Naive thymus-derived CD4-positive, alpha-beta T cell (primary cell): ENCODE measurements around the gene CCDC92B. TPM values are rescaled to one million over a fixed set of nuclear protein-coding genes. Genes with fewer than 3 reads are reported as not detected.
"Not testable (repeated sequence)": the region's sequence is repeated elsewhere in the genome, so short reads cannot be mapped to it uniquely, and the experiment has no call there.

Source experiments
- ATAC-seq: fragments of 150-1000 bp; cut with Tn5 transposase; 2 replicates; pipeline ENCODE4 v1.10.0; 2021; ENCODE audit warnings: mild to moderate bottlenecking, moderate library complexity
- CTCF ChIA-PET: fragments of 350-600 bp; sonication (Branson Sonifier 250); formaldehyde crosslinking; loops from one replicate; lab custom pipeline; 2021; ENCODE audit warnings: antibody characterized with exemption; lab: Charles Lee
- POLR2A ChIA-PET: fragments of 350-600 bp; sonication (Branson Sonifier 250); formaldehyde crosslinking; loops from one replicate; lab custom pipeline; 2021; ENCODE audit warnings: antibody characterized with exemption, inconsistent platforms; lab: Charles Lee
- DNase-seq, 9 donors: peaks; one replicate each; pipeline versions ENCODE4 v3.0.0 to v3.0.0-alpha.2; 2020 to 2022; ENCODE audit warnings: mixed read lengths in 1 of 9
- H3K27ac ChIP-seq: one replicate; pipeline ENCODE4 v1.7.0; 2013; ENCODE audit warnings: mild to moderate bottlenecking, low read depth, low read length, moderate library complexity
- H3K27me3 ChIP-seq, 2 donors: one replicate each; pipeline ENCODE4 v1.7.0; 2013; ENCODE audit warnings: low read length in 2 of 2, mild to moderate bottlenecking in 2 of 2, moderate library complexity in 2 of 2; ENCODE audit not compliant: control insufficient read depth in 2 of 2, insufficient read depth in 2 of 2
- H3K36me3 ChIP-seq, 3 experiments: 1 replicate in 2 of 3; 2 replicates in 1 of 3; pipeline ENCODE4 v1.7.0; 2013; ENCODE audit warnings: low read length in 3 of 3, mild to moderate bottlenecking in 3 of 3, moderate library complexity in 1 of 3; ENCODE audit not compliant: insufficient read depth in 3 of 3, control insufficient read depth in 2 of 3
- H3K4me1 ChIP-seq, 2 donors: one replicate each; pipeline ENCODE4 v1.7.0; 2013; ENCODE audit warnings: low read length in 2 of 2, mild to moderate bottlenecking in 2 of 2, moderate library complexity in 1 of 2; ENCODE audit not compliant: control insufficient read depth in 2 of 2, insufficient read depth in 2 of 2
- H3K4me3 ChIP-seq: 2 replicates; pipeline ENCODE4 v1.7.0; 2013; ENCODE audit warnings: mild to moderate bottlenecking, low read length
- H3K9me3 ChIP-seq, 3 experiments: 1 replicate in 2 of 3; 2 replicates in 1 of 3; pipeline ENCODE4 v1.7.0; 2013; ENCODE audit warnings: low read length in 3 of 3; ENCODE audit not compliant: control insufficient read depth in 2 of 3
- H3K27ac Mint-ChIP-seq, 9 donors: one replicate each; pipeline ENCODE4 v1.8.0; 2020 to 2022; ENCODE audit warnings: mixed read lengths in 9 of 9, mild to moderate bottlenecking in 8 of 9, moderate library complexity in 5 of 9, inconsistent platforms in 2 of 9
- H3K27me3 Mint-ChIP-seq, 5 donors: one replicate each; pipeline ENCODE4 v1.8.0; 2021 to 2022; ENCODE audit warnings: mixed read lengths in 5 of 5, mild to moderate bottlenecking in 1 of 5
- H3K36me3 Mint-ChIP-seq, 5 donors: one replicate each; pipeline ENCODE4 v1.8.0; 2020 to 2022; ENCODE audit warnings: mixed read lengths in 5 of 5, mild to moderate bottlenecking in 3 of 5, inconsistent platforms in 1 of 5
- H3K4me1 Mint-ChIP-seq, 7 donors: one replicate each; pipeline ENCODE4 v1.8.0; 2020 to 2022; ENCODE audit warnings: mixed read lengths in 7 of 7, mild to moderate bottlenecking in 3 of 7, inconsistent platforms in 1 of 7
- H3K4me3 Mint-ChIP-seq, 10 donors: one replicate each; pipeline ENCODE4 v1.8.0; 2020 to 2022; ENCODE audit warnings: mild to moderate bottlenecking in 10 of 10, mixed read lengths in 10 of 10, moderate library complexity in 6 of 10, inconsistent platforms in 2 of 10
- H3K9me3 Mint-ChIP-seq, 11 donors: one replicate each; pipeline ENCODE4 v1.8.0; 2020 to 2022; ENCODE audit warnings: mixed read lengths in 11 of 11, mild to moderate bottlenecking in 4 of 11, inconsistent platforms in 1 of 11, moderate library complexity in 1 of 11
- intact Hi-C, 2 donors: fragments of 100-400 bp; cut with micrococcal nuclease; formaldehyde crosslinking; loops; one replicate each; pipeline ENCODE4 v1.15.1; 2023
- polyA plus RNA-seq, 2 donors: library from polyadenylated mRNA; unstranded; fragments of 300-500 nt; fragmentation: Illumina TruSeq; gene quantifications; one replicate each; pipeline ENCODE4 v1.2.3, GENCODE V29; 2021
- total RNA-seq, 6 experiments: library from RNA in 5 of 6; stranded (reverse) in 5 of 6; gene quantifications; 1 replicate in 5 of 6; 2 replicates in 1 of 6; pipeline ENCODE4 v1.2.3 and lab custom pipeline; 2021 to 2026

CCDC92B gene
- total and polyA plus RNA-seq, 7 experiments from 2014 or later = 0.12 to 0.54 (median 0.22) TPM; not detected in 2

GRCh38 chr17:2700030-2700490 is 49.4 kb downstream of the CCDC92B start:
- Histone ChIP-seq H3K9me3 (no peaks in the 10 kb centered on the region), H3K27ac (no peak overlapping the region), H3K36me3 (peaks cover 0 to 94% (median 10%) of the 10 kb centered on the region in 3 experiments), H3K4me3 (no peak overlapping the region), H3K4me1 (peaks cover 0 to 3% of the 10 kb centered on the region in 2 donors), H3K27me3 (no peaks in the 10 kb centered on the region)
- Mint-ChIP-seq H3K27me3 (no peaks in the 10 kb centered on the region), H3K4me3 (no peak overlapping the region), H3K4me1 (peaks cover 0 to 4% (median 0%) of the 10 kb centered on the region in 7 donors), H3K27ac (no peak overlapping the region), H3K36me3 (peaks cover 0 to 18% (median 0%) of the 10 kb centered on the region in 5 donors), H3K9me3 (no peaks in the 10 kb centered on the region)
- ATAC-seq = no peak
- DNase-seq = no peak
- CTCF ChIA-PET = no interaction called here
- POLR2A ChIA-PET = interaction anchor here (0.7 kb wide), 1 partner anchor 34 kb away, joined by 3 read pairs; no protein-coding TSS in a partner anchor
- intact Hi-C loops = no loop called here

- H3K27ac Mint-ChIP-seq, H3K27ac ChIP-seq, H3K4me3 Mint-ChIP-seq, DNase-seq, ATAC-seq, H3K9me3 Mint-ChIP-seq, CTCF ChIA-PET, intact Hi-C loops, H3K27me3 ChIP-seq, H3K4me1 ChIP-seq, H3K27me3 Mint-ChIP-seq, H3K9me3 ChIP-seq, H3K4me3 ChIP-seq, H3K4me1 Mint-ChIP-seq: not testable (repeated sequence)
- H3K36me3 Mint-ChIP-seq = peaks cover 0 to 16% (median 0%) of the 10 kb centered on the region in 5 donors
- POLR2A ChIA-PET = interaction anchor here (0.7 kb wide), 1 partner anchor 33 kb away, joined by 3 read pairs; no protein-coding TSS in a partner anchor
- peaks cover 0 to 97% (median 10%) of the 10 kb centered on the region in 3 experiments for H3K36me3 ChIP-seq
Observed at GRCh38 chr17:2699216-2699805, 50.1 kb downstream of the CCDC92B start.

GRCh38 chr17:2697611-2698162 is 51.8 kb downstream of the CCDC92B start:
- Histone ChIP-seq H3K4me3 (no peak overlapping the region), H3K4me1 (peaks cover 0 to 3% of the 10 kb centered on the region in 2 donors), H3K36me3 (peaks cover 0 to 97% (median 2%) of the 10 kb centered on the region in 3 experiments), H3K27ac (no peak overlapping the region), H3K9me3 (no peaks in the 10 kb centered on the region), H3K27me3 (no peaks in the 10 kb centered on the region)
- intact Hi-C loops = no loop called here
- Mint-ChIP-seq H3K9me3 (no peaks in the 10 kb centered on the region), H3K27me3 (no peaks in the 10 kb centered on the region), H3K27ac (no peak overlapping the region), H3K4me3 (no peak overlapping the region), H3K4me1 (no peaks in the 10 kb centered on the region), H3K36me3 (peaks cover 0 to 12% (median 0%) of the 10 kb centered on the region in 5 donors)
- POLR2A ChIA-PET = no interaction called here
- CTCF ChIA-PET = no interaction called here
- no peak for DNase-seq
- ATAC-seq = no peak

GRCh38 chr17:2695961-2696760 is 53.3 kb downstream of the CCDC92B start:
- POLR2A ChIA-PET = no interaction called here
- peaks cover 0 to 1% (median 0%) of the 10 kb centered on the region in 11 donors for H3K9me3 Mint-ChIP-seq
- ATAC-seq = no peak

GRCh38 chr17:2695243-2695960 is 54.0 kb downstream of the CCDC92B start:
- intact Hi-C loops = no loop called here
- CTCF ChIA-PET = interaction anchor here (0.9 kb wide), 1 partner anchor 22 kb away, joined by 3 read pairs; no protein-coding TSS in a partner anchor
- no peaks in the 10 kb centered on the region for H3K27me3 Mint-ChIP-seq
- H3K4me1 Mint-ChIP-seq = peaks cover 0 to 2% (median 0%) of the 10 kb centered on the region in 7 donors
- peaks cover 0 to 3% (median 0%) of the 10 kb centered on the region in 11 donors for H3K9me3 Mint-ChIP-seq
- no peak overlapping the region for H3K4me3 Mint-ChIP-seq
- no peak overlapping the region for H3K27ac ChIP-seq
- POLR2A ChIA-PET = interaction anchor here (1.2 kb wide), 1 partner anchor 9 kb away, joined by 4 read pairs; no protein-coding TSS in a partner anchor
- no peak overlapping the region for H3K4me3 ChIP-seq
- DNase-seq = peak in 1 of 9 donors; percentile 19
- H3K4me1 ChIP-seq = no peaks in the 10 kb centered on the region
- no peaks in the 10 kb centered on the region for H3K27me3 ChIP-seq
- H3K36me3 Mint-ChIP-seq = peaks cover 0 to 6% (median 0%) of the 10 kb centered on the region in 5 donors
- no peaks in the 10 kb centered on the region for H3K9me3 ChIP-seq
- no peak for ATAC-seq
- peaks cover 0 to 92% (median 2%) of the 10 kb centered on the region in 3 experiments for H3K36me3 ChIP-seq
- no peak overlapping the region for H3K27ac Mint-ChIP-seq

More at GRCh38 chr17:2695961-2696760, 53.3 kb downstream of the CCDC92B start:
- H3K4me1 ChIP-seq = no peaks in the 10 kb centered on the region
- no peaks in the 10 kb centered on the region for H3K27me3 ChIP-seq
- H3K9me3 ChIP-seq = no peaks in the 10 kb centered on the region
- Mint-ChIP-seq H3K36me3 (peaks cover 0 to 6% (median 0%) of the 10 kb centered on the region in 5 donors), H3K27me3 (no peaks in the 10 kb centered on the region), H3K4me1 (no peaks in the 10 kb centered on the region), H3K4me3 (no peak overlapping the region), H3K27ac (no peak overlapping the region)
- intact Hi-C loops = no loop called here
- no peak overlapping the region for H3K27ac ChIP-seq
- peaks cover 0 to 94% (median 2%) of the 10 kb centered on the region in 3 experiments for H3K36me3 ChIP-seq
- DNase-seq = peak in 1 of 9 donors; percentile 21
- no peak overlapping the region for H3K4me3 ChIP-seq
- CTCF ChIA-PET = no interaction called here
